Transverse colon (tissue), 4 donors: ENCODE data around the gene YLPM1. TPM values are rescaled to one million over a fixed set of nuclear protein-coding genes. Genes with fewer than 3 reads are reported as not detected.
A peak's percentile ranks its signal among the peaks of the same experiment; 100 is the strongest.

Experiments used
- DNase-seq: peaks from one replicate; pipeline ENCODE4 v3.0.0-alpha.2; 2019
- H3K27ac ChIP-seq, 4 donors: fragments of 200-600 bp; sonication (generic); 2 replicates each; pipeline ENCODE4 v1.5.1; 2016 to 2018; ENCODE audit warnings: inconsistent platforms in 4 of 4
- H3K27me3 ChIP-seq: fragments of 200-600 bp; sonication (generic); 2 replicates; pipeline ENCODE4 v1.5.1; 2017; ENCODE audit warnings: inconsistent platforms
- H3K36me3 ChIP-seq, 4 donors: fragments of 200-600 bp; sonication (generic); 2 replicates each; pipeline ENCODE4 v1.5.1; 2017 to 2019; ENCODE audit warnings: inconsistent platforms in 4 of 4
- H3K4me1 ChIP-seq, 4 donors: fragments of 200-600 bp; sonication (generic); 2 replicates each; pipeline ENCODE4 v1.5.1; 2017 to 2020; ENCODE audit warnings: inconsistent platforms in 4 of 4
- H3K4me3 ChIP-seq, 4 donors: fragments of 200-600 bp; sonication (generic); 1 replicate in 1 of 4; 2 replicates in 3 of 4; pipeline versions ENCODE4 v1.5.1 to v1.6.1; 2017 to 2019; ENCODE audit warnings: inconsistent platforms in 4 of 4
- H3K9me3 ChIP-seq, 2 donors: fragments of 200-600 bp; sonication (generic); 2 replicates each; pipeline ENCODE4 v1.5.1; 2017 to 2019; ENCODE audit warnings: inconsistent platforms in 2 of 2
- CTCF ChIP-seq, 5 experiments: fragments of 200-600 bp in 3 of 5; fragments of 450-650 bp in 2 of 5; sonication (generic) in 3 of 5; IDR thresholded peaks; 1 replicate in 2 of 5; 2 replicates in 3 of 5; pipeline ENCODE4 v1.5.1; 2016 to 2017; ENCODE audit warnings: antibody characterized with exemption in 5 of 5, inconsistent platforms in 3 of 5, mild to moderate bottlenecking in 2 of 5, moderate library complexity in 1 of 5
- EP300 ChIP-seq: sonication (generic); formaldehyde crosslinking; IDR thresholded peaks from one replicate; pipeline ENCODE4 v1.6.1; 2017; ENCODE audit warnings: antibody characterized with exemption, low read depth
- POLR2A ChIP-seq: fragments of 450-650 bp; IDR thresholded peaks from one replicate; pipeline ENCODE4 v1.6.1; 2016; ENCODE audit warnings: antibody characterized with exemption, mild to moderate bottlenecking, moderate library complexity
- POLR2AphosphoS5 ChIP-seq, 3 donors: sonication (generic); formaldehyde crosslinking; IDR thresholded peaks; one replicate each; pipeline ENCODE4 v1.6.1; 2016; ENCODE audit warnings: antibody characterized with exemption in 3 of 3
- WGBS, 2 donors: methylation state at CpG; one replicate each; pipeline ENCODE4 v1.1.5; 2018; ENCODE audit warnings: low coverage in 1 of 2; 5-methylcytosine and 5-hydroxymethylcytosine counted together
- in situ Hi-C, 4 donors: fragments of 200-750 bp; cut with MboI; loops; one replicate each; pipeline versions ENCODE4 v1.15.0 to v1.15.1; 2017; ENCODE audit warnings: low sequenced_read_pairs in 3 of 4, low pct_ligation_motif_present in 1 of 4, low pct_unique_long_range_greater_than_20kb in 1 of 4
- intact Hi-C: fragments of 100-400 bp; cut with DNase I; formaldehyde crosslinking; loops from one replicate; pipeline ENCODE4 v1.15.1; 2023; ENCODE audit warnings: low total_unique reads
- total RNA-seq, 4 donors: library from RNA; depleted of rRNA; stranded (reverse); fragments of >200 nt; gene quantifications; one replicate each; pipeline ENCODE4 v1.1.0, GENCODE V29; 2016

Gene YLPM1
- total RNA-seq, 4 donors from 2014 or later, result 26.1 to 62.4 (median 35.0) TPM

DNA sequence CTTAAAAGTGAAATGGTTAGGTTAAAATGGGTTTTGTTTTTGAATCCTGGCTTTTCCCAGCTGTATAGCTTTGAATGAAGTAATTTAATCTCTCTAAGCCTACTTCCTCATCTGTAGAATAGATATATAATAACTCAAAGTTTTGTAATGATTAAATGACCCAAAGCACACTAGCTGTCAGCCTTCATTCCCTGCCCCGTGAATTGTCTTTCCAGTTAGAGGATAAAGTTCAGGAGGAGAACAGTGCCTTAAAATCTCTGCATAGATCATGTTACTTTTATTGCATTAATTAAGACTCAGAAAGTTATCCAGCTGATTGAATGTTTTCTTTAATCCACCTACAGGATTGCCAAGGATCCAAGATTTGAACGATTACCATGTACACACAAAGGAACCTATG is 30.7 kb upstream of the YLPM1 start:
- Histone ChIP-seq H3K4me3 (no peak overlapping the region), H3K36me3 (peaks cover 0 to 25% (median 11%) of the 10 kb centered on the region in 4 donors), H3K9me3 (no peaks in the 10 kb centered on the region), H3K27ac (peak overlapping the region in 2 of 4 donors; percentile 3 to 58), H3K27me3 (no peaks in the 10 kb centered on the region), H3K4me1 (peaks cover 0 to 9% (median 2%) of the 10 kb centered on the region in 4 donors)
- in situ Hi-C loops, result no loop called here
- TF ChIP-seq EP300 (no peak), CTCF (IDR thresholded peaks at IDR 0.05) (no peak), POLR2AphosphoS5 (IDR thresholded peaks at IDR 0.05) (no peak), POLR2A (no peak)
- WGBS, 2 donors, result 52 to 57% methylated on average over 2 of the region's 2 CpGs
- no peak for DNase-seq
- intact Hi-C loops, result no loop called here

GRCh38 chr14:74733221-74733620 is 29.9 kb upstream of the YLPM1 start:
- Histone ChIP-seq H3K4me1 (peaks cover 0 to 9% (median 2%) of the 10 kb centered on the region in 4 donors), H3K9me3 (no peaks in the 10 kb centered on the region), H3K36me3 (peaks cover 0 to 25% (median 11%) of the 10 kb centered on the region in 4 donors), H3K27me3 (no peaks in the 10 kb centered on the region), H3K4me3 (no peak overlapping the region), H3K27ac (no peak overlapping the region)
- intact Hi-C loops (no loop called here), in situ Hi-C loops (no loop called here)
- DNase-seq, result no peak
- WGBS, 2 donors, result 79% methylated on average over 3 of the region's 3 CpGs; no CpG with 5 or more reads in 1 of the 2 donors
- TF ChIP-seq POLR2A, result no peak
- no peak for TF ChIP-seq EP300
- no peak for TF ChIP-seq POLR2AphosphoS5 (IDR thresholded peaks at IDR 0.05)
- TF ChIP-seq CTCF (IDR thresholded peaks at IDR 0.05), result no peak

DNA sequence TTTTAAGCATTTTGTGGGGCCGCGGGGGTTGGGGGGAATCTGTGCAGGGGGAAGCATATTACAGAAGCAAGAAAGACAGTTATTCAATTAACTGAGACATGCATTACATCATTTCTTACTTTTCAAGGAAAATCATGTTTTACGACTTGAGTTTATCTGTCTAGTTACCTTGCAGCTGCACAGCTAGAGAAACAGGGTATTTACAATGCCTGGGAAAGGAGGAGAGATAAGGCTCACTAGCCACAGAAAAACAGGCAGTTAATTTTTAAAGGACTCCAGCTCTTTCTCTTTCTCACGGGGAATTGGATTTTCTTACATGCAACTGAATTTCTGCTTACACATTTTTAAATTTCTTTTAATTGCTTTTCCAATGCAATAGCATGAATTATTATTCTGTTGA is 28.0 kb upstream of the YLPM1 start:
- peaks cover 0 to 30% (median 13%) of the 10 kb centered on the region in 4 donors for H3K36me3 ChIP-seq
- H3K27ac ChIP-seq, result no peak overlapping the region
- intact Hi-C loops, result no loop called here

DNA sequence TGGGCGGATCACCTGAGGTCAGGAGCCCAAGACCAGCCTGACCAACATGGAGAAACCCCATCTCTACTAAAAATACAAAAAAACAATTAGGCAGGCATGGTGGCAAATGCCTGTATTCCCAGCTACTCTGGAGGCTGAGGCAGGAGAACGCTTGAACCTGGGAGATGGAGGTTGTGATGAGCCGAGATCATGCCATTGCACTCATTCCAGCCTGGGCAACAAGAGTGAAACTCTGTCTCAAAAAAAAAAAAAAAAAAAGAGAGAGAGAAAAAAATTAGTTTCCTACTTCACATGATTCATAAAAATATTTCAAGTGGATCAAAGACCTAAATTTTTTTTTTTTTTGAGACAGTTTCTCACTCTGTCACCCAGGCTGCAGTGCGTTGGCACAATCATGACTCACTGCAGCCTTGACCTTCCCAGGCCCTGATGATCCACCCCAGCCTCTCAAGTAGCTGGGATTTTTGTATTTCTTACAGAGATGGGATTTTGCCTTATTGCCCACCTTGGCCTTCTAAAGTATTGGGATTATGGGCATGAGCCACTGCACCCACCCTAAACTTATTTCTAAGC is 25.3 kb upstream of the YLPM1 start:
- in situ Hi-C loops (no loop called here), intact Hi-C loops (no loop called here)
- no peak for TF ChIP-seq POLR2A
- no peak for TF ChIP-seq EP300
- TF ChIP-seq POLR2AphosphoS5 (IDR thresholded peaks at IDR 0.05), result no peak
- TF ChIP-seq CTCF (IDR thresholded peaks at IDR 0.05), result no peak
- Histone ChIP-seq H3K4me3 (no peak overlapping the region), H3K4me1 (no peaks in the 10 kb centered on the region), H3K27ac (no peak overlapping the region), H3K36me3 (peaks cover 0 to 28% (median 9%) of the 10 kb centered on the region in 4 donors), H3K9me3 (no peaks in the 10 kb centered on the region), H3K27me3 (no peaks in the 10 kb centered on the region)
- no peak for DNase-seq
- 95 to 100% methylated on average over 3 to 4 of the region's 4 CpGs for WGBS, 2 donors

More for the DNA sequence above, 28.0 kb upstream of the YLPM1 start:
- peaks cover 0 to 9% (median 2%) of the 10 kb centered on the region in 4 donors for H3K4me1 ChIP-seq
- no peak overlapping the region for H3K4me3 ChIP-seq
- no peaks in the 10 kb centered on the region for H3K27me3 ChIP-seq
- 43 to 59% methylated on average over 3 to 4 of the region's 4 CpGs for WGBS, 2 donors
- no peaks in the 10 kb centered on the region for H3K9me3 ChIP-seq
- in situ Hi-C loops, result no loop called here
- DNase-seq, result no peak
- TF ChIP-seq EP300, result no peak
- no peak for TF ChIP-seq CTCF (IDR thresholded peaks at IDR 0.05)
